K562 (cell line): ENCODE results near the gene PCF11. TPM values are rescaled to one million over a fixed set of nuclear protein-coding genes. Genes with fewer than 3 reads are reported as not detected.

Experiments
- ATAC-seq: fragments of 200-7000 bp; cut with Tn5 transposase; 3 replicates; pipeline ENCODE4 v1.9.1; 2020; ENCODE audit warnings: moderate library complexity
- BruUV-seq: library from RNA; stranded (reverse); fragments of 400-500 nt; replicated peaks from 2 replicates; lab custom pipeline; 2021; lab: Mats Ljungman, UMichigan
- CTCF ChIA-PET: fragments of 300-600 bp; formaldehyde crosslinking; extraction: SDS; loops from one replicate; lab custom pipeline; 2021; ENCODE audit warnings: low intra/inter-chr PET ratio; lab: Yijun Ruan, JAX
- POLR2A ChIA-PET: fragments of 300-600, 350-650 bp; sonication (Branson Sonifier 250); formaldehyde crosslinking; extraction: SDS; loops from one replicate; lab custom pipeline; 2021; ENCODE audit warnings: antibody characterized with exemption, inconsistent platforms; lab: Yijun Ruan, JAX
- DNase-seq, 4 experiments: peaks; one replicate each; pipeline versions ENCODE4 v3.0.0 to v3.0.0-alpha.2; 2011 to 2018; ENCODE audit warnings: low spot score in 3 of 4, mixed read lengths in 3 of 4; ENCODE audit errors: extremely low read depth in 1 of 4
- FAIRE-seq: peaks from 2 replicates; lab custom pipeline; 2011; peaks lifted over from hg19 to GRCh38; lab: Jason Lieb, UNC
- H2AFZ ChIP-seq: 2 replicates; pipeline ENCODE4 v1.6.0; 2011; ENCODE audit warnings: low read depth, low read length, control low read depth, inconsistent platforms
- H3K27ac ChIP-seq: fragments of 200-600 bp; 3 replicates; pipeline ENCODE4 v1.8.0; 2011; ENCODE audit warnings: low read depth, mild to moderate bottlenecking, control low read depth, inconsistent platforms, low read length, moderate library complexity, mixed read lengths; ENCODE audit errors: extremely low read depth
- H3K27me3 ChIP-seq, 2 experiments: fragments of 300-600 bp in 1 of 2; 2 replicates in 1 of 2; 3 replicates in 1 of 2; pipeline versions ENCODE4 v1.6.0 to v1.8.0; 2011; ENCODE audit warnings: inconsistent platforms in 2 of 2, low read length in 2 of 2, mild to moderate bottlenecking in 1 of 2, mixed read lengths in 1 of 2, moderate library complexity in 1 of 2; ENCODE audit not compliant: control insufficient read depth in 2 of 2, insufficient read depth in 2 of 2
- H3K36me3 ChIP-seq: fragments of 300-600 bp; 3 replicates; pipeline ENCODE4 v1.8.0; 2011; ENCODE audit warnings: mild to moderate bottlenecking, low read length, inconsistent platforms; ENCODE audit not compliant: control insufficient read depth, insufficient read depth
- H3K4me1 ChIP-seq, 2 experiments: fragments of 200-600 bp in 1 of 2; replicated peaks in 1 of 2; 2 replicates in 1 of 2; 3 replicates in 1 of 2; pipeline versions ENCODE4 v1.5.1 to v1.8.0; 2011; ENCODE audit warnings: inconsistent platforms in 2 of 2, low read length in 2 of 2, mild to moderate bottlenecking in 1 of 2, mixed read lengths in 1 of 2, moderate library complexity in 1 of 2; ENCODE audit not compliant: control insufficient read depth in 2 of 2, insufficient read depth in 2 of 2
- H3K4me2 ChIP-seq: 2 replicates; pipeline ENCODE4 v1.6.1; 2011; ENCODE audit warnings: low read length, control low read depth, inconsistent platforms, mixed read lengths; ENCODE audit not compliant: insufficient read depth
- H3K4me3 ChIP-seq: fragments of 200-600 bp; sonication (generic), shearing (Covaris generic); 2 replicates; pipeline ENCODE4 v1.5.1; 2016; ENCODE audit warnings: control low read depth, inconsistent platforms
- H3K79me2 ChIP-seq: fragments of 200-600 bp; 3 replicates; pipeline ENCODE4 v1.8.0; 2011; ENCODE audit warnings: low read length, inconsistent platforms; ENCODE audit not compliant: control insufficient read depth, insufficient read depth
- H3K9ac ChIP-seq, 2 experiments: 2 replicates each; pipeline versions ENCODE4 v1.6.0 to v1.6.1; 2011; ENCODE audit warnings: low read depth in 2 of 2, low read length in 2 of 2, control low read depth in 1 of 2, inconsistent platforms in 1 of 2, mild to moderate bottlenecking in 1 of 2, mixed read lengths in 1 of 2; ENCODE audit not compliant: insufficient read depth in 1 of 2
- H3K9me1 ChIP-seq: one replicate; pipeline ENCODE4 v1.6.0; 2011; ENCODE audit warnings: inconsistent platforms, mild to moderate bottlenecking, low read length, moderate library complexity; ENCODE audit not compliant: control insufficient read depth, insufficient read depth
- H3K9me3 ChIP-seq: replicated peaks from 2 replicates; pipeline ENCODE4 v1.5.1; 2011; ENCODE audit warnings: low read depth, low read length, inconsistent platforms; ENCODE audit not compliant: control insufficient read depth, insufficient read depth
- H4K20me1 ChIP-seq: replicated peaks from 2 replicates; pipeline ENCODE4 v1.6.1; 2011; ENCODE audit warnings: low read length, inconsistent platforms, mixed read lengths; ENCODE audit not compliant: control insufficient read depth, insufficient read depth
- BCOR ChIP-seq: fragments of 450-650 bp; IDR thresholded peaks from 2 replicates; pipeline ENCODE4 v1.6.1; 2016
- CTCF ChIP-seq, 3 experiments: IDR thresholded peaks in 2 of 3; conservative IDR thresholded peaks in 1 of 3; 2 replicates each; pipeline ENCODE4 v1.5.1; 2011 to 2012; ENCODE audit warnings: low read length in 3 of 3, mild to moderate bottlenecking in 3 of 3, control low read depth in 2 of 3, improper control_type of control experiment in 1 of 3, inconsistent platforms in 1 of 3, low read depth in 1 of 3, mixed read lengths in 1 of 3, moderate library complexity in 1 of 3; ENCODE audit not compliant: insufficient read depth in 2 of 3
- SAP30 ChIP-seq: fragments of 200-600 bp; sonication (generic); IDR thresholded peaks from 2 replicates; pipeline ENCODE4 v1.6.1; 2012; ENCODE audit warnings: borderline replicate concordance, low read depth, mild to moderate bottlenecking, moderate library complexity, low read length, control low read depth, inconsistent platforms; ENCODE audit not compliant: insufficient read depth, poor library complexity, severe bottlenecking
- SRF ChIP-seq, 2 experiments: fragments of 250-450, 450-650 bp in 1 of 2; sonication (Bioruptor Pico) in 1 of 2; sonication (generic) in 1 of 2; formaldehyde crosslinking; IDR thresholded peaks; 2 replicates each; pipeline versions ENCODE4 v1.5.0 to v1.5.1; 2020 to 2022; ENCODE audit warnings: mild to moderate bottlenecking in 1 of 2, missing genetic modification reagents in 1 of 2
- ZKSCAN8 ChIP-seq: fragments of 200-800 bp; sonication (Bioruptor generic); IDR thresholded peaks from 2 replicates; pipeline ENCODE4 v1.6.1; 2016; ENCODE audit warnings: missing genetic modification characterization, missing compliant biosample characterization
- ZNF347 ChIP-seq: fragments of 450-650 bp; formaldehyde crosslinking; IDR thresholded peaks from 2 replicates; pipeline ENCODE4 v1.4.0; 2020; ENCODE audit warnings: low read depth, mild to moderate bottlenecking, moderate library complexity
- ZNF384 ChIP-seq: IDR thresholded peaks from 2 replicates; pipeline ENCODE4 v1.6.1; 2012; ENCODE audit warnings: low read depth, low read length, improper control_type of control experiment
- WGBS: fragments of 100-300 bp; shearing (Covaris generic); methylation state at CpG from one replicate; pipeline ENCODE4 v1.1.6; 2016; ENCODE audit warnings: low coverage, mixed read lengths; ENCODE audit not compliant: insufficient coverage; ENCODE audit errors: missing lambda C conversion rate; 5-methylcytosine and 5-hydroxymethylcytosine counted together
- in situ Hi-C: fragments of 300-500 bp; cut with MboI; formaldehyde crosslinking; loops from 4 replicates; pipeline ENCODE4 v1.15.0; 2018; ENCODE audit warnings: inconsistent platforms, mixed read lengths
- intact Hi-C: fragments of 100-400 bp; cut with micrococcal nuclease; formaldehyde crosslinking; loops from 2 replicates; pipeline ENCODE4 v1.14.2; 2022
- polyA plus RNA-seq, 8 experiments: library from polyadenylated mRNA; depleted of rRNA in 4 of 8; stranded (reverse) in 5 of 8; unstranded in 3 of 8; fragments of >200 nt; fragmentation: Nextera tagmentation in 2 of 8; fragmentation: Illumina TruSeq in 1 of 8; extraction: Ambion mirVana in 2 of 8; extraction: Trizol in 1 of 8; gene quantifications; 2 replicates each; pipeline versions ENCODE4 v1.2.1 to v1.2.3, GENCODE V29; 2011 to 2014; ENCODE audit warnings: inconsistent platforms in 1 of 8, missing spikeins in 1 of 8
- total RNA-seq, 7 experiments: library from RNA; depleted of rRNA in 6 of 7; stranded (reverse); fragments of >200 nt in 6 of 7; fragmentation: Illumina TruSeq in 2 of 7; extraction: Trizol in 2 of 7; gene quantifications; 2 replicates each; pipeline versions ENCODE4 v1.2.1 to v1.2.3, GENCODE V29; 2011 to 2021; ENCODE audit warnings: low replicate concordance in 1 of 7

The PCF11 gene
- total and polyA plus RNA-seq, 9 of the 15 experiments (the other 6 are each of a cell fraction or from before 2014, with no cell fraction given) = 9.3 to 91.6 (median 54.4) TPM

- ChIA-PET CTCF (no interaction called here), POLR2A (no interaction called here)
- in situ Hi-C loops = no loop called here
- no TSS peak for BruUV-seq
- Histone ChIP-seq H3K27ac (no peak overlapping the region), H4K20me1 (peaks cover 8% of the 10 kb centered on the region), H3K9ac (no peak overlapping the region), H3K9me3 (no peaks in the 10 kb centered on the region), H3K4me2 (no peak overlapping the region), H3K79me2 (peaks cover 19% of the 10 kb centered on the region), H3K27me3 (no peaks in the 10 kb centered on the region), H3K4me3 (no peak overlapping the region), H3K4me1 (peaks cover 18 to 31% of the 10 kb centered on the region in 2 experiments), H3K36me3 (peaks cover 7% of the 10 kb centered on the region; the same call in 2 of the 3 replicates), H2AFZ (peak overlapping the region; percentile 22; the same call in 1 of the 2 replicates), H3K9me1 (no peaks in the 10 kb centered on the region)
- ATAC-seq (no peak), FAIRE-seq (no peak), DNase-seq (no peak)
- intact Hi-C loops = no loop called here
- WGBS = 42% methylated on average over 6 of the region's 6 CpGs
- peak; percentile 26; the same call in 1 of the 2 replicates for TF ChIP-seq BCOR
- no peak for TF ChIP-seq SRF (CRISPR knock-in tag; IDR thresholded peaks at IDR 0.05)
- 0 out of 2 replicates have a peak, but pooled peaks have one; percentile 11 for TF ChIP-seq ZNF384
Observed at GRCh38 chr11:83153764-83154163, 3.2 kb upstream of the PCF11 start.

DNA sequence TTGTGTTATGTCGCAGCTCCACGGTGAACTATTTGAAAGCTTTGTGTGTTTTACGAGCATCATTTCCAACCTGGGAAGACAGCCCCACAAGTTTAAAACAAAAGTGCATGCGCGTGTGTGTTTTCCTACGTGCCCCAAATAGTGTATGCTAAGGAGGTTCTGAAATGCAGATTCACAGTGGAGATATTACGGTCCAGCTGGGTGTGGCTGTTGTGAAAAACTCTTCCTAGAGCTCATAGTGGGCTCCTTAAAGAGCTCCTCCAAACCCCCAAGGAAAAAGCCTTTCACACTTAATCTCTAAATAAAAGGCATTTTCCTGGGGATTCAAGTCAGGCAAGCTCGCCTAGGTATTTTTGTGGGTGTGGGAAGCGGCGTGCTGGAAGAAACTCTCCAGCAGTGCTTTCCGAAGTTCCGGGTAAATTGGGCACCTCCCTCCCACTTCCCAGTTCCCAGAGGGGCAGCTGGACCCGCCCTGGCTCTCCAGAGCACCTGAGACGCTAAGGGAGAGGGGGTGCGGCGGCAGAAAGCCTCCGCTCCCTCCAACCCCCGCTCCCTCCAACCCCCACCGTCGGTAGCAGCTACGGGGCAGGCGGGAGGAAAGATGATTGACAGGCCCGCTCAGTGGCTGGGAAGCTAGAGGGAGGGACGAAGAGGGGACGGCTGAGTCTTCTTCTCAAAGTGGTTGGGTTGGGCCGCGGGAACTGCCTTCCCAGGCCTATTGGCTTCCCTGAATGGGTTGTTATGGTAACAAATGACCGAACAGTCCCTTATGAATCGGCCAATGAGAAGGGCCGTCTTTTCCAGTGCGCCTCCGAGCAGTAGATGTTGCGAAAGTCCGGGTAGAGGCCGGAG is 561 bp upstream of the PCF11 start:
- peak; percentile 99 for FAIRE-seq
- peak; percentile 83 for ATAC-seq
- Histone ChIP-seq H3K79me2 (peaks cover 45% of the 10 kb centered on the region), H3K9me1 (no peaks in the 10 kb centered on the region), H3K9ac (peak overlapping the region; percentile 89 to 98), H3K4me2 (peak overlapping the region; percentile 70), H3K36me3 (peaks cover 33% of the 10 kb centered on the region), H2AFZ (peak overlapping the region; percentile 77), H3K4me3 (peak overlapping the region; percentile 52), H3K27me3 (no peaks in the 10 kb centered on the region), H4K20me1 (peaks cover 26% of the 10 kb centered on the region), H3K4me1 (peaks cover 16 to 30% of the 10 kb centered on the region in 2 experiments), H3K27ac (peak overlapping the region; percentile 86), H3K9me3 (no peaks in the 10 kb centered on the region)
- CTCF ChIA-PET = no interaction called here
- intact Hi-C loops = loop anchor here (2.0 kb wide), 7 partner anchors 16 to 256 kb away; partner anchors contain the start of genes ANKRD42, CCDC90B, DDIAS and PRCP
- POLR2A ChIA-PET = interaction anchor here (0.7 to 3.6 kb wide), 24 partner anchors 9 to 334 kb away, joined by 3 to 10 read pairs (median 4); partner anchors contain the start of genes DDIAS, PRCP and RAB30
- peak; percentile 92 to 99 (median 95) for DNase-seq
- under 1% methylated on average over 27 of the region's 35 CpGs for WGBS
- TSS peak; percentile 97 for BruUV-seq
- in situ Hi-C loops = no loop called here
- TF ChIP-seq ZKSCAN8 (CRISPR knock-in tag) = no peak
- TF ChIP-seq SAP30 = no peak
- TF ChIP-seq CTCF (IDR thresholded peaks at IDR 0.05 in 2 of 3, conservative IDR thresholded peaks at IDR 0.05 in 1 of 3; ENCODE audit: insufficient read depth in 2 of 3, low read depth in 1 of 3, low read length in 3 of 3) = no peak
- no peak for TF ChIP-seq ZNF347 (CRISPR knock-in tag)
